HepG2 (cell line): ENCODE data around the gene GPR89A. TPM values are rescaled to one million over a fixed set of nuclear protein-coding genes. Genes with fewer than 3 reads are reported as not detected.

ENCODE experiments used
- ADNP ChIP-seq: sonication (generic); formaldehyde crosslinking; IDR thresholded peaks from 2 replicates; pipeline ENCODE4 v1.4.0; 2020; ENCODE audit warnings: missing genetic modification reagents
- ARID2 ChIP-seq: sonication (generic); formaldehyde crosslinking; IDR thresholded peaks from 2 replicates; pipeline ENCODE4 v1.8.1; 2022; ENCODE audit warnings: mild to moderate bottlenecking, missing genetic modification reagents, borderline replicate concordance
- ARNT ChIP-seq: fragments of 450-650 bp; IDR thresholded peaks from 2 replicates; pipeline ENCODE4 v1.6.1; 2017
- CEBPB ChIP-seq: IDR thresholded peaks from 2 replicates; pipeline ENCODE4 v1.6.1; 2011; ENCODE audit warnings: low read depth, low read length, improper control_type of control experiment, borderline replicate concordance
- JARID2 ChIP-seq: sonication (generic); formaldehyde crosslinking; IDR thresholded peaks from 2 replicates; pipeline ENCODE4 v1.8.1; 2023; ENCODE audit warnings: missing genetic modification reagents, inconsistent platforms; ENCODE audit not compliant: insufficient replicate concordance
- MIER3 ChIP-seq: IDR thresholded peaks from 2 replicates; pipeline ENCODE4 v1.6.1; 2016; ENCODE audit warnings: missing compliant biosample characterization, borderline replicate concordance
- PHF8 ChIP-seq: sonication (generic); formaldehyde crosslinking; IDR thresholded peaks from 2 replicates; pipeline ENCODE4 v1.5.0; 2020; ENCODE audit warnings: missing genetic modification reagents
- SAFB2 ChIP-seq: sonication (generic); formaldehyde crosslinking; IDR thresholded peaks from 2 replicates; pipeline ENCODE4 v1.5.1; 2020; ENCODE audit warnings: missing genetic modification reagents, low read depth, mild to moderate bottlenecking, borderline replicate concordance
- SP1 ChIP-seq, 2 experiments: fragments of 450-650 bp in 1 of 2; sonication (generic) in 1 of 2; formaldehyde crosslinking in 1 of 2; IDR thresholded peaks; 2 replicates each; pipeline versions ENCODE4 v1.4.0 to v1.6.1; 2016 to 2020; ENCODE audit warnings: missing genetic modification reagents in 1 of 2
- SP140L ChIP-seq: sonication (generic); formaldehyde crosslinking; IDR thresholded peaks from 2 replicates; pipeline ENCODE4 v1.4.0; 2020; ENCODE audit warnings: missing genetic modification reagents, borderline replicate concordance
- SP5 ChIP-seq: IDR thresholded peaks from 2 replicates; pipeline ENCODE4 v1.6.1; 2016; ENCODE audit warnings: low read depth, borderline replicate concordance
- SSRP1 ChIP-seq: IDR thresholded peaks from 2 replicates; pipeline ENCODE4 v1.6.1; 2016; ENCODE audit warnings: control low read depth
- TEAD2 ChIP-seq: sonication (generic); formaldehyde crosslinking; IDR thresholded peaks from 2 replicates; pipeline ENCODE4 v1.9.0; 2021; ENCODE audit warnings: missing genetic modification reagents
- THYN1 ChIP-seq: sonication (generic); formaldehyde crosslinking; IDR thresholded peaks from 2 replicates; pipeline ENCODE4 v1.8.1; 2023; ENCODE audit warnings: low read depth, mild to moderate bottlenecking, moderate library complexity, missing genetic modification reagents, borderline replicate concordance
- ZFP36L2 ChIP-seq: sonication (generic); formaldehyde crosslinking; IDR thresholded peaks from 2 replicates; pipeline ENCODE4 v1.4.0; 2020; ENCODE audit warnings: missing genetic modification reagents
- ZNF138 ChIP-seq: sonication (generic); formaldehyde crosslinking; IDR thresholded peaks from 2 replicates; pipeline ENCODE4 v1.5.0; 2020; ENCODE audit warnings: mild to moderate bottlenecking, low read depth, missing genetic modification reagents
- ZNF496 ChIP-seq: sonication (generic); formaldehyde crosslinking; IDR thresholded peaks from 2 replicates; pipeline ENCODE4 v1.8.1; 2023; ENCODE audit warnings: mild to moderate bottlenecking, moderate library complexity, missing genetic modification reagents; ENCODE audit not compliant: insufficient replicate concordance
- ZNF510 ChIP-seq: sonication (generic); formaldehyde crosslinking; IDR thresholded peaks from 2 replicates; pipeline ENCODE4 v1.4.0; 2020; ENCODE audit warnings: low read depth, mild to moderate bottlenecking, missing genetic modification reagents
- ZNF598 ChIP-seq: sonication (generic); formaldehyde crosslinking; IDR thresholded peaks from 2 replicates; pipeline ENCODE4 v1.5.1; 2020; ENCODE audit warnings: mild to moderate bottlenecking, missing genetic modification reagents, borderline replicate concordance
- ZNF605 ChIP-seq: sonication (generic); formaldehyde crosslinking; IDR thresholded peaks from 2 replicates; pipeline ENCODE4 v1.8.0; 2022; ENCODE audit warnings: mild to moderate bottlenecking, missing genetic modification reagents
- ZNF772 ChIP-seq: sonication (generic); formaldehyde crosslinking; IDR thresholded peaks from 2 replicates; pipeline ENCODE4 v1.5.0; 2020; ENCODE audit warnings: mild to moderate bottlenecking, missing genetic modification reagents
- ZNF782 ChIP-seq: sonication (generic); formaldehyde crosslinking; IDR thresholded peaks from 2 replicates; pipeline ENCODE4 v1.4.0; 2020; ENCODE audit warnings: missing genetic modification reagents, mild to moderate bottlenecking, borderline replicate concordance
- polyA plus RNA-seq, 8 experiments: library from polyadenylated mRNA; depleted of rRNA in 3 of 8; stranded (reverse) in 7 of 8; unstranded in 1 of 8; fragments of >200 nt; fragmentation: Illumina TruSeq in 4 of 8; extraction: Trizol in 4 of 8; gene quantifications; 2 replicates each; pipeline versions ENCODE4 v1.2.1 to v1.2.3, GENCODE V29; 2011 to 2016; ENCODE audit warnings: low read depth in 4 of 8, missing spikeins in 1 of 8, mixed read lengths in 1 of 8; ENCODE audit not compliant: insufficient read depth in 1 of 8
- total RNA-seq, 5 experiments: library from RNA; depleted of rRNA; stranded (reverse); fragments of >200 nt; fragmentation: Illumina TruSeq; extraction: Trizol; gene quantifications; 2 replicates each; pipeline ENCODE4 v1.2.3, GENCODE V29; 2016; ENCODE audit warnings: low read depth in 1 of 5
- TF ChIP-seq, protein P1 (sequence below): sonication (generic); formaldehyde crosslinking; IDR thresholded peaks from 2 replicates; pipeline ENCODE4 v1.9.0; 2022; ENCODE audit warnings: missing genetic modification reagents, mild to moderate bottlenecking, borderline replicate concordance
- TF ChIP-seq, protein P2 (sequence below): sonication (generic); formaldehyde crosslinking; IDR thresholded peaks from 2 replicates; pipeline ENCODE4 v1.4.0; 2020; ENCODE audit warnings: missing genetic modification reagents
- TF ChIP-seq, protein P3 (sequence below): sonication (generic); formaldehyde crosslinking; IDR thresholded peaks from 2 replicates; pipeline ENCODE4 v1.4.0; 2020; ENCODE audit warnings: missing genetic modification reagents
- TF ChIP-seq, protein P4 (sequence below): sonication (generic); formaldehyde crosslinking; IDR thresholded peaks from 2 replicates; pipeline ENCODE4 v1.8.0; 2022; ENCODE audit warnings: missing genetic modification reagents, mild to moderate bottlenecking, inconsistent platforms, borderline replicate concordance

Gene GPR89A
- total and polyA plus RNA-seq, 2 of the 13 experiments (the other 11 are each of a cell fraction or from before 2014, with no cell fraction given), result 23.4 to 32.6 TPM

DNA sequence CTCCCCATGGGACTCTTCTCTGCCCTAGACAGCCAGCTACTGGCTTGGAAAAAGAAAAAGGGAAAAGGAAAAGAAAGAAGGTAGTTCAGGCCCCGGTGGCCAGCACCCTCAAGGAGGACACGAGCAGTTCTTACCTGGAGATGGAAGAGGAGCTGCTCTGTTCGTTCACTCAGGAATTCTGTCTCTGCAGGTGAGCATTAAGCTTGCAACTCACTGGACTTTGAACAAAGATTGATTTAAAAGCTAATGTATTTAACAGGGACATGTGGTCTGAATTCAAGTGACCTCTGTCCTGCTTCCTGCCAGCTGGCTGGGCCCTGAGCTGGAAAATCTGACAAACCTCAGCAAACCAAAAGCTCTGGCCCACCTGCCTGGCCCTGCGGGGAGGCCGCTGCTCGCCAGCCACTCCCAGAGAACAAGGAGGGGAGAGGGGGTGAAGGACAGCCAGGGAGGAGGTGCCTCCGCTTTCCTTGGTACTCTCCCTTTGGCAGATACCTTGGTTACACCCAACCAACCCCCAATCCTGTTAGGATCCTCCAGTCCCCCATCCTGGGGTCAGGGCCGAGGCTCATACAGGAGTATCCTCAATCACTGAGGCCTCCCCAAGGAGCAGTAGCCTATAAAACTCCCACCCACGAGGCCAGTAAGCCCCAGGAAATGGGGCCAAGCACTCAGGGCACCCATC, 99.5 kb downstream of the GPR89A start, which contains the start of gene PDZK1 (continued):
- TF ChIP-seq ZNF496 (CRISPR knock-in tag) (no peak), SP1 (IDR thresholded peaks at IDR 0.05) (no peak), SP1 (CRISPR knock-in tag; IDR thresholded peaks at IDR 0.05) (no peak), CEBPB (no peak), SP140L (CRISPR knock-in tag) (0 out of 2 replicates have a peak, but pooled peaks have one; percentile 57), JARID2 (no peak), SSRP1 (CRISPR knock-in tag) (no peak), ZNF772 (CRISPR knock-in tag) (no peak), ADNP (no peak), ZNF782 (no peak), ARNT (no peak), TEAD2 (CRISPR knock-in tag) (no peak), ZNF598 (CRISPR knock-in tag) (no peak), ARID2 (CRISPR knock-in tag) (no peak), ZNF138 (no peak), ZFP36L2 (no peak), MIER3 (no peak), ZNF605 (CRISPR knock-in tag) (no peak; the same call in 1 of the 2 replicates), SAFB2 (CRISPR knock-in tag) (no peak), THYN1 (no peak), PHF8 (CRISPR knock-in tag) (no peak; the same call in 1 of the 2 replicates), SP5 (CRISPR knock-in tag) (no peak), ZNF510 (CRISPR knock-in tag) (no peak)
- TF ChIP-seq, protein P1, sequence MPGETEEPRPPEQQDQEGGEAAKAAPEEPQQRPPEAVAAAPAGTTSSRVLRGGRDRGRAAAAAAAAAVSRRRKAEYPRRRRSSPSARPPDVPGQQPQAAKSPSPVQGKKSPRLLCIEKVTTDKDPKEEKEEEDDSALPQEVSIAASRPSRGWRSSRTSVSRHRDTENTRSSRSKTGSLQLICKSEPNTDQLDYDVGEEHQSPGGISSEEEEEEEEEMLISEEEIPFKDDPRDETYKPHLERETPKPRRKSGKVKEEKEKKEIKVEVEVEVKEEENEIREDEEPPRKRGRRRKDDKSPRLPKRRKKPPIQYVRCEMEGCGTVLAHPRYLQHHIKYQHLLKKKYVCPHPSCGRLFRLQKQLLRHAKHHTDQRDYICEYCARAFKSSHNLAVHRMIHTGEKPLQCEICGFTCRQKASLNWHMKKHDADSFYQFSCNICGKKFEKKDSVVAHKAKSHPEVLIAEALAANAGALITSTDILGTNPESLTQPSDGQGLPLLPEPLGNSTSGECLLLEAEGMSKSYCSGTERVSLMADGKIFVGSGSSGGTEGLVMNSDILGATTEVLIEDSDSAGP (CRISPR knock-in tag), result peak; percentile 53; the same call in 1 of the 2 replicates
- TF ChIP-seq, protein P2, sequence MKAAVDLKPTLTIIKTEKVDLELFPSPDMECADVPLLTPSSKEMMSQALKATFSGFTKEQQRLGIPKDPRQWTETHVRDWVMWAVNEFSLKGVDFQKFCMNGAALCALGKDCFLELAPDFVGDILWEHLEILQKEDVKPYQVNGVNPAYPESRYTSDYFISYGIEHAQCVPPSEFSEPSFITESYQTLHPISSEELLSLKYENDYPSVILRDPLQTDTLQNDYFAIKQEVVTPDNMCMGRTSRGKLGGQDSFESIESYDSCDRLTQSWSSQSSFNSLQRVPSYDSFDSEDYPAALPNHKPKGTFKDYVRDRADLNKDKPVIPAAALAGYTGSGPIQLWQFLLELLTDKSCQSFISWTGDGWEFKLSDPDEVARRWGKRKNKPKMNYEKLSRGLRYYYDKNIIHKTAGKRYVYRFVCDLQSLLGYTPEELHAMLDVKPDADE (CRISPR knock-in tag), result no peak
- TF ChIP-seq, protein P3, sequence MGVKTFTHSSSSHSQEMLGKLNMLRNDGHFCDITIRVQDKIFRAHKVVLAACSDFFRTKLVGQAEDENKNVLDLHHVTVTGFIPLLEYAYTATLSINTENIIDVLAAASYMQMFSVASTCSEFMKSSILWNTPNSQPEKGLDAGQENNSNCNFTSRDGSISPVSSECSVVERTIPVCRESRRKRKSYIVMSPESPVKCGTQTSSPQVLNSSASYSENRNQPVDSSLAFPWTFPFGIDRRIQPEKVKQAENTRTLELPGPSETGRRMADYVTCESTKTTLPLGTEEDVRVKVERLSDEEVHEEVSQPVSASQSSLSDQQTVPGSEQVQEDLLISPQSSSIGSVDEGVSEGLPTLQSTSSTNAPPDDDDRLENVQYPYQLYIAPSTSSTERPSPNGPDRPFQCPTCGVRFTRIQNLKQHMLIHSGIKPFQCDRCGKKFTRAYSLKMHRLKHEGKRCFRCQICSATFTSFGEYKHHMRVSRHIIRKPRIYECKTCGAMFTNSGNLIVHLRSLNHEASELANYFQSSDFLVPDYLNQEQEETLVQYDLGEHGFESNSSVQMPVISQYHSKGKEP (CRISPR knock-in tag), result no peak
- TF ChIP-seq, protein P4, sequence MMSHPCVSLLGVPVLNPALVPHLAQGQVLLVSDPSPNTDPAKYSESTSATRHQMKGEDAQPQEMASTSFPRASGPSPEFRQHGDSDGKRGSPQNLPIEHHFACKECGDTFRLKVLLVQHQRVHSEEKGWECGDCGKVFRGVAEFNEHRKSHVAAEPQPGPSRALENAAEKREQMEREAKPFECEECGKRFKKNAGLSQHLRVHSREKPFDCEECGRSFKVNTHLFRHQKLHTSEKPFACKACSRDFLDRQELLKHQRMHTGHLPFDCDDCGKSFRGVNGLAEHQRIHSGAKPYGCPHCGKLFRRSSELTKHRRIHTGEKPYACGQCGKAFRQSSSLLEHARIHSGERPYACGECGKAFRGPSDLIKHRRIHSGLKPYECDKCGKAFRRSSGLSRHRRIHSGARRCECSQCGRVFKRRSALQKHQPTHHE, result no peak
